CD14-positive monocyte (primary cell): ENCODE results near the gene OPRM1. TPM values are rescaled to one million over a fixed set of nuclear protein-coding genes. Genes with fewer than 3 reads are reported as not detected.
"Not testable (repeated sequence)": the region's sequence is repeated elsewhere in the genome, so short reads cannot be mapped to it uniquely, and the experiment has no call there.

Experiments used
- DNase-seq, 3 donors: peaks; one replicate each; pipeline ENCODE4 v3.0.0-alpha.2; 2011 to 2022
- H2AFZ ChIP-seq: 2 replicates; pipeline ENCODE4 v1.6.0; 2012; ENCODE audit warnings: mild to moderate bottlenecking, low read depth, low read length, inconsistent platforms; ENCODE audit not compliant: insufficient read depth, poor library complexity, severe bottlenecking
- H3K27ac ChIP-seq, 2 donors: 1 replicate in 1 of 2; 2 replicates in 1 of 2; pipeline ENCODE4 v1.5.1; 2012 to 2013; ENCODE audit warnings: low read length in 2 of 2, control low read depth in 1 of 2, inconsistent platforms in 1 of 2, low read depth in 1 of 2, mild to moderate bottlenecking in 1 of 2
- H3K27me3 ChIP-seq, 2 donors: one replicate each; pipeline versions ENCODE4 v1.6.0 to v1.6.1; 2011 to 2013; ENCODE audit warnings: low read length in 2 of 2; ENCODE audit not compliant: control insufficient read depth in 2 of 2, insufficient read depth in 2 of 2
- H3K36me3 ChIP-seq, 2 donors: replicated peaks in 1 of 2; 1 replicate in 1 of 2; 2 replicates in 1 of 2; pipeline versions ENCODE4 v1.5.1 to v1.6.1; 2012 to 2013; ENCODE audit warnings: low read length in 2 of 2, control low read depth in 1 of 2, inconsistent platforms in 1 of 2, mild to moderate bottlenecking in 1 of 2; ENCODE audit not compliant: insufficient read depth in 2 of 2, control insufficient read depth in 1 of 2
- H3K4me1 ChIP-seq, 2 donors: 1 replicate in 1 of 2; 2 replicates in 1 of 2; pipeline versions ENCODE4 v1.5.1 to v1.6.1; 2012 to 2013; ENCODE audit warnings: low read length in 2 of 2, control low read depth in 1 of 2, inconsistent platforms in 1 of 2, mild to moderate bottlenecking in 1 of 2, moderate library complexity in 1 of 2; ENCODE audit not compliant: insufficient read depth in 2 of 2, control insufficient read depth in 1 of 2
- H3K4me2 ChIP-seq: replicated peaks from 2 replicates; pipeline ENCODE3; 2012; ENCODE audit warnings: low read length, moderate library complexity, mild to moderate bottlenecking; ENCODE audit not compliant: poor library complexity, severe bottlenecking; ENCODE audit errors: extremely low read depth
- H3K4me3 ChIP-seq, 3 experiments: fragments of 200-600 bp in 1 of 3; sonication (generic) in 1 of 3; replicated peaks in 1 of 3; 1 replicate in 2 of 3; 2 replicates in 1 of 3; pipeline ENCODE4 v1.5.1; 2011 to 2013; ENCODE audit warnings: low read length in 3 of 3, mild to moderate bottlenecking in 3 of 3, control low read depth in 2 of 3, low read depth in 2 of 3, inconsistent platforms in 1 of 3, moderate library complexity in 1 of 3
- H3K79me2 ChIP-seq: 2 replicates; pipeline ENCODE4 v1.6.0; 2012; ENCODE audit warnings: mild to moderate bottlenecking, control low read depth, inconsistent platforms, low read length, moderate library complexity; ENCODE audit not compliant: insufficient read depth
- H3K9ac ChIP-seq: 2 replicates; pipeline ENCODE4 v1.6.0; 2017; ENCODE audit warnings: low read length, mild to moderate bottlenecking; ENCODE audit not compliant: insufficient read depth, poor library complexity, severe bottlenecking
- H3K9me3 ChIP-seq, 2 donors: replicated peaks in 1 of 2; 1 replicate in 1 of 2; 2 replicates in 1 of 2; pipeline versions ENCODE4 v1.5.1 to v1.6.1; 2012 to 2013; ENCODE audit warnings: low read length in 2 of 2, control low read depth in 1 of 2; ENCODE audit not compliant: control insufficient read depth in 1 of 2, insufficient read depth in 1 of 2
- H4K20me1 ChIP-seq: 2 replicates; pipeline ENCODE4 v1.6.0; 2012; ENCODE audit warnings: mild to moderate bottlenecking, low read length, control low read depth, moderate library complexity; ENCODE audit not compliant: insufficient read depth
- H3K27ac Mint-ChIP-seq, 7 donors: one replicate each; pipeline ENCODE4 v1.8.0; 2020; ENCODE audit warnings: mild to moderate bottlenecking in 7 of 7, mixed read lengths in 7 of 7, moderate library complexity in 6 of 7, inconsistent platforms in 2 of 7
- H3K27me3 Mint-ChIP-seq, 3 donors: one replicate each; pipeline ENCODE4 v1.8.0; 2021 to 2022; ENCODE audit warnings: low read depth in 3 of 3, mild to moderate bottlenecking in 3 of 3, mixed read lengths in 3 of 3, moderate library complexity in 3 of 3, inconsistent platforms in 1 of 3
- H3K36me3 Mint-ChIP-seq, 2 donors: one replicate each; pipeline ENCODE4 v1.8.0; 2020; ENCODE audit warnings: mixed read lengths in 2 of 2, inconsistent platforms in 1 of 2, mild to moderate bottlenecking in 1 of 2
- H3K4me1 Mint-ChIP-seq: one replicate; pipeline ENCODE4 v1.8.0; 2020; ENCODE audit warnings: mild to moderate bottlenecking, mixed read lengths
- H3K4me3 Mint-ChIP-seq, 2 donors: one replicate each; pipeline ENCODE4 v1.8.0; 2020; ENCODE audit warnings: mild to moderate bottlenecking in 2 of 2, mixed read lengths in 2 of 2, moderate library complexity in 1 of 2
- H3K9me3 Mint-ChIP-seq, 7 donors: one replicate each; pipeline ENCODE4 v1.8.0; 2020 to 2022; ENCODE audit warnings: mixed read lengths in 7 of 7, mild to moderate bottlenecking in 6 of 7, moderate library complexity in 6 of 7, inconsistent platforms in 2 of 7
- WGBS: methylation state at CpG from one replicate; pipeline ENCODE4 v1.1.5; 2013; ENCODE audit warnings: missing lambda C conversion rate; ENCODE audit not compliant: insufficient coverage; 5-methylcytosine and 5-hydroxymethylcytosine counted together
- intact Hi-C, 2 donors: fragments of 100-400 bp; cut with micrococcal nuclease; formaldehyde crosslinking; loops; one replicate each; pipeline versions ENCODE4 v1.15.0 to v1.15.1; 2023
- polyA plus RNA-seq, 3 donors: library from polyadenylated mRNA; depleted of rRNA in 1 of 3; unstranded in 2 of 3; stranded (reverse) in 1 of 3; fragments of 300-500 nt in 2 of 3; fragments of >200 nt in 1 of 3; fragmentation: Illumina TruSeq in 2 of 3; gene quantifications; 1 replicate in 2 of 3; 2 replicates in 1 of 3; pipeline ENCODE4 v1.2.3, GENCODE V29; 2012 to 2021
- TF ChIP-seq, protein P1 (sequence below): fragments of 200-600 bp; IDR thresholded peaks from one replicate; pipeline ENCODE4 v1.8.0; 2022; ENCODE audit warnings: antibody characterized with exemption, mild to moderate bottlenecking

Gene OPRM1
- polyA plus RNA-seq, 3 donors = not detected

DNA sequence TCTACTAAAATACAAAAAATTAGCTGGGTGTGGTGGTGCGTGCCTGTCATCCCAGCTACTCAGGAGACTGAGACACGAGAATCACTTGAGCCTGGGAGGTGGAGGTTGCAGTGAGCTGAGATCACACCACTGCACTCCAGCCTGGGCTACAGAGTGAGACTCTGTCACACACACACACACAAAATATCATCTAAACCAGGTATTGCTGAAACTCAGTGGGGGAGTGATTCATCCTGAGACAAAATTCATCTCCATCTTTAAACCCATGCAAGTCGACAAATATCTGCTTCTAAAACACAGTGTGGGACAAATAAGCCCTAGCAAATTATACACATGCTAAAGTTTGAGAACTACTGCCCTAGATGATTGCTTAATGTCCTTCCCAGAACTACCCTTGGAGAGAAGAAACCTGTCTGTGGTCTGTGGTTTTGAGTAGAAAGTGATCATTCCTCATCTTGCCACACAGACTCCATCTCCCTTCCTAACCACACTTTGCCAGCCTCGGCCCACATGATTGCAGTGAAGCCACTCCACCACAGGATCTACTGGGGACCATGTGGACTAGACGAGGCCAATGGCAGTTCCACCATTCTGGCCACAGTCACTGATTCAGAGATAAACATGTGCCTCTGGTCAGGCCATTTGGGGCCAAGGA, 130.3 kb downstream of the OPRM1 start:
- H4K20me1 ChIP-seq = peaks cover 53% of the 10 kb centered on the region
- intact Hi-C loops = no loop called here
- H3K4me2 ChIP-seq = peak overlapping the region; percentile 11
- no peak overlapping the region for H2AFZ ChIP-seq
- H3K27ac ChIP-seq = peak overlapping the region; percentile 22 to 63
- no peaks in the 10 kb centered on the region for H3K27me3 Mint-ChIP-seq
- 0% methylated on average over 2 of the region's 5 CpGs for WGBS
- H3K9me3 ChIP-seq = no peaks in the 10 kb centered on the region
- H3K27ac Mint-ChIP-seq = peak overlapping the region in 5 of 7 donors; percentile 43 to 83 (median 56)
- peak overlapping the region in 1 of 3 experiments; percentile 4 for H3K4me3 ChIP-seq
- H3K4me3 Mint-ChIP-seq = no peak overlapping the region
- H3K4me1 Mint-ChIP-seq = peaks cover 71% of the 10 kb centered on the region
- peaks cover 35% of the 10 kb centered on the region for H3K79me2 ChIP-seq
- peaks cover 51 to 61% of the 10 kb centered on the region in 2 donors for H3K36me3 Mint-ChIP-seq
- H3K27me3 ChIP-seq = no peaks in the 10 kb centered on the region
- H3K36me3 ChIP-seq = peaks cover 20 to 36% of the 10 kb centered on the region in 2 donors
- H3K9ac ChIP-seq = no peak overlapping the region
- TF ChIP-seq, protein P1, sequence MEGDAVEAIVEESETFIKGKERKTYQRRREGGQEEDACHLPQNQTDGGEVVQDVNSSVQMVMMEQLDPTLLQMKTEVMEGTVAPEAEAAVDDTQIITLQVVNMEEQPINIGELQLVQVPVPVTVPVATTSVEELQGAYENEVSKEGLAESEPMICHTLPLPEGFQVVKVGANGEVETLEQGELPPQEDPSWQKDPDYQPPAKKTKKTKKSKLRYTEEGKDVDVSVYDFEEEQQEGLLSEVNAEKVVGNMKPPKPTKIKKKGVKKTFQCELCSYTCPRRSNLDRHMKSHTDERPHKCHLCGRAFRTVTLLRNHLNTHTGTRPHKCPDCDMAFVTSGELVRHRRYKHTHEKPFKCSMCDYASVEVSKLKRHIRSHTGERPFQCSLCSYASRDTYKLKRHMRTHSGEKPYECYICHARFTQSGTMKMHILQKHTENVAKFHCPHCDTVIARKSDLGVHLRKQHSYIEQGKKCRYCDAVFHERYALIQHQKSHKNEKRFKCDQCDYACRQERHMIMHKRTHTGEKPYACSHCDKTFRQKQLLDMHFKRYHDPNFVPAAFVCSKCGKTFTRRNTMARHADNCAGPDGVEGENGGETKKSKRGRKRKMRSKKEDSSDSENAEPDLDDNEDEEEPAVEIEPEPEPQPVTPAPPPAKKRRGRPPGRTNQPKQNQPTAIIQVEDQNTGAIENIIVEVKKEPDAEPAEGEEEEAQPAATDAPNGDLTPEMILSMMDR = no peak
- peak; percentile 10 to 29 (median 15) for DNase-seq
- H3K9me3 Mint-ChIP-seq = peaks cover 0 to 7% (median 2%) of the 10 kb centered on the region in 7 donors
- peaks cover 58% of the 10 kb centered on the region in 2 donors for H3K4me1 ChIP-seq

DNA sequence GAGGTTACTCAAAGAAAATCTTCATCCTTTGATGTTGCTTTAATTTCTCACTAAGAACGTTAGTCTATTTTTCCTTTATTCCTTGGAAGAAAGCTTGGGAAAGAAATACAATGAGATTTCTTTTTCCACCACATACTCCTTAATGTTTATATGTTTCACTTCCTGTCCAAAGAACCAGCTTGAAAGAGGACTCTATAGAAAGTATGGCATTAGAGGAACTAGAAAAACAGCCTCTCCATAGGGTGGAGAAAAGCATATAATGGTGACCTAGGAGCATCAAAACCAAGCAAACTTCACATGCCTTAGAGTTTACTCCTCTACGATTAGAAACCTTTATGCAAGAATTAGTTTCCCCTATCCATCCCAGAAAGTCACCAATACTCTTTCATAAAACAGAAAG, 131.1 kb downstream of the OPRM1 start:
- peaks cover 51 to 63% of the 10 kb centered on the region in 2 donors for H3K36me3 Mint-ChIP-seq
- TF ChIP-seq, protein P1 = no peak
- peak overlapping the region; percentile 11 for H3K4me2 ChIP-seq
- H3K79me2 ChIP-seq = peaks cover 35% of the 10 kb centered on the region
- H3K4me1 Mint-ChIP-seq = peaks cover 68% of the 10 kb centered on the region
- H3K9me3 ChIP-seq = no peaks in the 10 kb centered on the region
- peaks cover 50 to 51% of the 10 kb centered on the region in 2 donors for H3K4me1 ChIP-seq
- H4K20me1 ChIP-seq = peaks cover 51% of the 10 kb centered on the region
- no peak overlapping the region for H3K9ac ChIP-seq
- 60% methylated on average over 1 of the region's 2 CpGs for WGBS
- H2AFZ ChIP-seq = no peak overlapping the region
- H3K27me3 Mint-ChIP-seq = no peaks in the 10 kb centered on the region
- H3K27ac Mint-ChIP-seq = peak overlapping the region in 4 of 7 donors; percentile 6 to 85 (median 26)
- peak in 1 of 3 donors; percentile 23 for DNase-seq
- no peaks in the 10 kb centered on the region for H3K27me3 ChIP-seq
- H3K9me3 Mint-ChIP-seq = peaks cover 0 to 8% (median 7%) of the 10 kb centered on the region in 7 donors
- no peak overlapping the region for H3K4me3 Mint-ChIP-seq
- H3K36me3 ChIP-seq = peaks cover 20 to 36% of the 10 kb centered on the region in 2 donors
- H3K4me3 ChIP-seq = peak overlapping the region in 1 of 3 experiments; percentile 4
- peak overlapping the region in 1 of 2 donors; percentile 63 for H3K27ac ChIP-seq
- intact Hi-C loops = no loop called here

GRCh38 chr6:154172393-154172792, 133.4 kb downstream of the OPRM1 start:
- H3K4me1 Mint-ChIP-seq = peaks cover 49% of the 10 kb centered on the region
- H3K4me2 ChIP-seq, H3K4me3 Mint-ChIP-seq, intact Hi-C loops, H3K27me3 ChIP-seq, H3K9ac ChIP-seq, H3K4me3 ChIP-seq, DNase-seq, H3K27me3 Mint-ChIP-seq, H2AFZ ChIP-seq, H3K27ac ChIP-seq, H3K9me3 ChIP-seq, H3K27ac Mint-ChIP-seq: not testable (repeated sequence)
- Histone ChIP-seq H3K4me1 (peaks cover 28 to 29% of the 10 kb centered on the region in 2 donors), H3K36me3 (peaks cover 20 to 30% of the 10 kb centered on the region in 2 donors), H4K20me1 (peaks cover 37% of the 10 kb centered on the region), H3K79me2 (peaks cover 36% of the 10 kb centered on the region)
- peaks cover 6 to 19% (median 14%) of the 10 kb centered on the region in 7 donors for H3K9me3 Mint-ChIP-seq
- H3K36me3 Mint-ChIP-seq = peaks cover 47 to 60% of the 10 kb centered on the region in 2 donors
- 100% methylated on average over 3 of the region's 5 CpGs for WGBS
